DMS 273 (cell line): ENCODE data around the gene TRIOBP.
A peak's percentile ranks its signal among the peaks of the same experiment; 100 is the strongest.
"Not testable (repeated sequence)": the region's sequence is repeated elsewhere in the genome, so short reads cannot be mapped to it uniquely, and the experiment has no call there.

Experiments
- DNase-seq: peaks from one replicate; lab custom pipeline; 2025; ENCODE audit not compliant: unreplicated experiment; lab: John Stamatoyannopoulos, UW

The TRIOBP gene

GRCh38 chr22:37696657-37697537, at the start of gene TRIOBP:
Gene TRIOBP, plus strand, starts transcription at chr22:37697048. Its CDS starts 4,318 bp downstream, at chr22:37701366.
- peak; percentile 97 for DNase-seq

DNA sequence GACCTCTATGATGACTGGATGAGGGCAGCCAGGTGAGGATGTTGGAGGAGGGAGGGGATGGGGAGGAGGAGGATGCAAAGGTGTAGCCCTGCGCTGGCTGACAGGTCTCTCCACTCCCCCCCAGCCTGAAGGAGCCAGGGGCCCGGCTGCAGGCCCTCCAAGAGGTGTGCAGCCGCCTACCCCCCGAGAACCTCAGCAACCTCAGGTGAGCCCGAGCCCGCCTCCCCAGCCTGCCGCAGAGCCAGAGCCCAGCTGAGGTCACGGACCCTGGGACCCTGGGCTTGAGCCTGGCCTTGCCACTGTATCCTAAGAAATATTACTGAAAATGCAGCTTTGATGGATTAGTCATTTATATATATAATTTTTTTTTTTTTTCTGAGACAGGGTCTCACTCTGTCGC, 49.5 kb upstream of the TRIOBP start:
- no peak for DNase-seq

GRCh38 chr22:37647928-37648327, 48.9 kb upstream of the TRIOBP start:
- DNase-seq, result no peak

GRCh38 chr22:37650463-37651136, 46.2 kb upstream of the TRIOBP start:
- no peak for DNase-seq

DNA sequence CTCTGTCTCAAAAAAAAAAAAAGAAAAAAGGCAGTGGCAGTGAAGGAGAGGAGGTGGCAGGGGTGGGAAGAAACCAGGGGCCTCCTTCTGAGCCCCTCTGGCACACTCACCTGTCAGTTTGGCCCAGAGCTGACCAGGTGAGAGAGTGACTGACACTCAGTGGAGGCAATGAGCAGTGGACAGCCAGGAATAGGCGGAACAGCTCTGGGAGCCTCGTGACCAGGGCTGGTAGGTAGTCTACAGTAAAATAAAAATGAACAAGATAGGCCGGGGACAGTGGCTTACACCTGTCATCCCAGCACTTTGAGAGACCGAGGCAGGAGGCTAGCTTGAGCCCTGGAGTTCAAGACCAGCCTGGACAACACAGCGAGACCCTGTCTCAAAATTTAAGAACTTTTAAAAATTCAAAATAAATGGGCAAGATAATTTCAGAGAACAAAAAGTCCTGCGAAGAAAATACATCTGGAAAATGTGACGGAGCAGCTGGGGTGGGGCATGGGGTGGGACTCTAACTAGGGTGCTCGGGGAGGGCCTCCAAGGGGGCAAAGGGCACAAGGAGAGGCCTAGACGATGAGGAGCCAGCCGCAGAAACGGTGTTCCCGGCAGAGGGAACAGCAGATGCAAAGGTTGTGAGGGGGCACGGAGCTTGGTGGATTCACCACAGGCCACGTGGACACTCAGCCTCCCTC, 42.1 kb upstream of the TRIOBP start:
- DNase-seq, result no peak

DNA sequence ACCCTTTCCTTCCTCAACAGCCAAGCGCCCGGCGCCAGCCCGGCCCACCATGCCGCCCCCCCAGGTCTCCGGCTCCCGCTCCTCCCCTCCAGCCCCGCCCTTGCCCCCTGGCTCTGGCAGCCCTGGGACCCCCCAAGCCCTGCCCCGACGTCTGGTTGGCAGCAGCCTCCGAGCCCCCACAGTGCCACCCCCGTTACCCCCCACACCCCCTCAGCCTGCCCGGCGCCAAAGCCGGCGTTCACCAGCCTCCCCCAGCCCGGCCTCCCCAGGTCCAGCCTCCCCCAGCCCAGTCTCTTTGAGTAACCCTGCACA, 41.6 kb upstream of the TRIOBP start:
- no peak for DNase-seq

- DNase-seq, result not testable (repeated sequence)
These were observed 40.3 kb upstream of the TRIOBP start for GRCh38 chr22:37656583-37656982.

- peak; percentile 57 for DNase-seq
These were observed 39.2 kb upstream of the TRIOBP start for GRCh38 chr22:37657590-37658132.

GRCh38 chr22:37658133-37659065, 38.4 kb upstream of the TRIOBP start, which contains the start of gene PDXP:
Gene PDXP, plus strand, starts transcription at chr22:37658723. Its CDS starts 60 bp downstream, at chr22:37658783.
- peak; percentile 99 for DNase-seq

GRCh38 chr22:37659066-37659896, 37.6 kb upstream of the TRIOBP start:
- no peak for DNase-seq

DNA sequence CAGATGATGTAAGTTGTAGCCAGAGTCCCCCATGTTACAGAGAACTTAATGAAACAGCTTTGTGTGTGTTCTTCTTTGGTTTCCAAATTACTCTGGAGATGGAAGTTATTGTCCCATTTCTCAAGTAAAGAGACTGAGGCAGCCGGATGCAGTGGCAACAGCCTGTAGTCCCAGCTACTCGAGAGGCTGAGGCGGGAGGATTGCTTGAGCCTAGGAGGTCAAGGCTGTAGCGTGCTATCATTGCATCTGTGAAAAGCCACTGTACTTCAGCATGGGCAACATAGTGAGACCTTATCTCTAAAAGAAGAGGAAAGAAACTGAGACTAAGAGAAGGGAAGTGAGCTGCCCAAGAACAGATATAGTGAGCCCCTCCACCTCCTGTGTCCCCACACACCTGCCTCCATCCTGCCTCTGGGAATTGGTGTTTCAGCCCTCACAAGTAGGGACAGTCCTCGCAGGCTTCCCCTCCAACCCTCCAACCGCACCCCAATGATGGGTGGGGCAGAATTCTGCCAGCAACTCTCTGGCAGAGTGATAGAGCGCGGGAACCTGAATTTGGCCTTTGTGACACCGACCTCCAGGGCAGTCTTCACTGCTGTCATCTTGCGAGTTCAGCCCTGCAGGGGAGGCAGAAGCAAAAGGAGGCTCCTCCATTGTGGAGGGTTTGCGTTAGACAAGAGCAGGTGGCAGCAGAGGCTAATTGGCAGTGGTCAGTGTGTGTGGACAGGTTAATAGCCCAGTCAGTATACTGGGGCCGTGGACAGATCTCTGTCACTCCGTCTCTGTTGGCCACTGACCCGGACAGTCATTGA, 36.7 kb upstream of the TRIOBP start:
- DNase-seq, result no peak

GRCh38 chr22:37660709-37661045, 36.2 kb upstream of the TRIOBP start:
- DNase-seq, result no peak

DNA sequence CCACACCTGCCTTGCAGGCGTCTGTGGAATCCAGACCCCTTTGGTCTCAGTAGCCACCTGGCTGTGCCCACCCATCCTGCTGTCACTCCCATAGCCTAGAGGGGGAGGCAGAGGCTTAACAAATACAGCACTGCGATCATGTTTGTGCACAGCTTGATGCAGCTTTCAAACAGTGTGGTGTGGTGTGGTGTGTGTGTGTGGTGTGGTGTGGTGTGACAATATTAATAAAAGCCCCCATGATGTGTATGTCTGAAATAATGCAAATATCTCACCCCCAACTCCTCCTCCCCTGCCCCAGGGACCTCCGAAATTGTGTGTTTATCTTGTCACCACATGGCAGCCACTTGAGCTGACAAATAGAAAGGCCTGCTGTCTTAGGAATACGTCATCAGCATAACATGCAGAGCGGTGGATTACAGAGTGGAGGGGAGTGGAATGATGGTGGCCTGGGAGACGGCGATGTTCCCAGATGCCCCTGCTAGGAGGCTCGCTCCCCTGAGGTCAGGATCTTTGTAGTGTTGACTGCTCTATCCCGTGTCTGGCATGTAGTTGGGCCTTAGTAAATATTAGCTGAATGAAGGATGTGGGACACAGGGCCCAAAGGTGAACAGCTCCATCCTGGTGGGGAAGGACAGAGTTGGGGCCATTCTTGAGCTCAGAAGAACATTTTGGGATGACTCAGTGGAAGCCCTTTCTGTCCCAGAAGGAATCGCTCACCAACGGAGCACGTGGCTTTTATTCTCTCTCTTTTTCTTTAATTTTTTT, 35.5 kb upstream of the TRIOBP start:
- DNase-seq, result peak; percentile 81

GRCh38 chr22:37662039-37662438, 34.8 kb upstream of the TRIOBP start:
- DNase-seq, result no peak

DNA sequence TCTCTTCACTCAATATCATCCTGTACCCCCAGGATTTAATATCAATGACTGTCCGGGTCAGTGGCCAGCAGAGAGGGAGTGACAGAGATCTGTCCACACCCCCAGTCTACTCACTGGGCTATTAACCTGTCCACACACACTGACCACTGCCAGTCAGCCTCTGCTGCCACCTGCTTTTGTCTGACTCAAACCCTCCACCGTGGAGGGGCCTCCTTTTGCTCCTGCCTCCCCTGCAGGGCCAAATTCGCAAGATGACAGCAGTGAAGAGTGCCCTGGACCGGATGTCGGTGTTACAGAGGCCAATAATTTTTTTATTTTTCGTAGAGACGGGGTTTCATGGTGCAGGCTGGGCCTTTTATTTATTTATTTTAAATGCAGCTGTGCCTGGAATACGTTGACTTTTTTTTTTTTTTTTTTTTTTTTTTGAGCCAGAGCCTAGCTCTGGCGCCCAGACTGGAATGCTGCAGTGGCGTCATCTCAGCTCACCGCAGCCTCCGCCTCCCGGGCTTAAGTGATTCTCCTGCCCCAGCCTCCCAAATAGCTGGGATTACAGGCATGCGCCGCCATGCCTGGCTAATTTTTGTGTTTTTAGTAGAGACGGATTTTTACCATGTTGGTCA, 33.2 kb upstream of the TRIOBP start:
- DNase-seq, result no peak

DNA sequence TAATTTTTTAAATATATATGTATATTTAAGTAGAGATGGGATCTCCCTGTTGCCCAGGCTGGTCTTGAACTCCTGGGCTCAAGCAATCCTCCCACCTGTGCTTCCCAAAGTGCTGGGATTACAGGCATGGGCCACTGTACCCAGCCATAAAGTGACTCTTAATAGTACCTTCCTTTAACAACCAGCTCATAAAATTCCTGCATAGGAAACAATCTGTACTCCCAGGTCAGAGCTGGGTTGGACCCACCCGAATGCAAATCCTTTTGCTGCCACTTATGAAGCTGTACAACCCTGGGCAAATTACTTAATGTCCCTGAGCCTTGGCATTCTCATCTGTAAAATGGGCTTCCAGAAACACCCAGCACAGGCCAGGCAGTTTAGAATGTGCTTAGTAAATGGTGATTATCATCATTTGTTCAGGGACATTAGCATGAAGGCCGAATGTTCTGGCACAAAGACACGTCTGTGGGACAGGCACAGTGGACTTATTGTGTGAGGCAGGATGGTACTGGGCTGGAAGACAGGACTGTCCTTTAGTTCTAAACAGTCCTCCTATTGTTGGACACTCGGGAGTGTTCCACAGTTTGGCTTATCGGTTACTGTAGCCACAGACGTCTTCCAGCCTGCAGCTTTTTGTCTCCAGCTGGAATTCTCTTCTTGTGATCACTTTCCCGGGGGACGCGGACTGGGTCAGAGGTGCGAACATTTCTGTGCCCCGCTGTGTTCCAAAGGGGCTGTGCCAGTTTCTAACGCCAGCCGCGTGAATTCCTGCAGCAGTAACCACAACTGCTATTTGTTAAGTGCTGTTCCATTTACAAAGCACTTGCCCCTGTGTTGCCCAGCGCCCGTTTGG, 32.4 kb upstream of the TRIOBP start:
- DNase-seq, result no peak

DNA sequence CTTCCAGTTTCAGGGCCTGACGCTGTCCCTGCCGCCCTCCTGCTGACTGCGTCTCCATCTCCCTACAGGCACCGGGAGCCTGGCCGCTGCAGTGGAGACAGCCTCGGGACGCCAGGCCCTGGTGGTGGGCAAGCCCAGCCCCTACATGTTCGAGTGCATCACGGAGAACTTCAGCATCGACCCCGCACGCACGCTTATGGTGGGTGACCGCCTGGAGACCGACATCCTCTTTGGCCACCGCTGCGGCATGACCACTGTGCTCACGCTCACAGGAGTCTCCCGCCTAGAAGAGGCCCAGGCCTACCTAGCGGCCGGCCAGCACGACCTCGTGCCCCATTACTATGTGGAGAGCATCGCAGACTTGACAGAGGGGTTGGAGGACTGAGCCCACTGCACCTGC, 31.4 kb upstream of the TRIOBP start:
- DNase-seq, result no peak
